Activated naive CD4-positive, alpha-beta T cell treated with anti-CD3 and anti-CD28 coated beads, Interleukin-2, amount 50 U/mL, for 16 hours (primary cell): ENCODE results near the gene PEAK1.
"Not testable (repeated sequence)": the region's sequence is repeated elsewhere in the genome, so short reads cannot be mapped to it uniquely, and the experiment has no call there.

ENCODE experiments used
- DNase-seq: peaks from one replicate; pipeline ENCODE4 v3.0.0-alpha.2; 2020

Gene PEAK1

GRCh38 chr15:77420610-77421369 is 886 bp upstream of the PEAK1 start, which contains the start of gene HMG20A:
TSS of gene HMG20A (plus strand) at chr15:77420888. CDS start at chr15:77458408, 37,520 bp downstream.
- peak; percentile 56 for DNase-seq

DNA sequence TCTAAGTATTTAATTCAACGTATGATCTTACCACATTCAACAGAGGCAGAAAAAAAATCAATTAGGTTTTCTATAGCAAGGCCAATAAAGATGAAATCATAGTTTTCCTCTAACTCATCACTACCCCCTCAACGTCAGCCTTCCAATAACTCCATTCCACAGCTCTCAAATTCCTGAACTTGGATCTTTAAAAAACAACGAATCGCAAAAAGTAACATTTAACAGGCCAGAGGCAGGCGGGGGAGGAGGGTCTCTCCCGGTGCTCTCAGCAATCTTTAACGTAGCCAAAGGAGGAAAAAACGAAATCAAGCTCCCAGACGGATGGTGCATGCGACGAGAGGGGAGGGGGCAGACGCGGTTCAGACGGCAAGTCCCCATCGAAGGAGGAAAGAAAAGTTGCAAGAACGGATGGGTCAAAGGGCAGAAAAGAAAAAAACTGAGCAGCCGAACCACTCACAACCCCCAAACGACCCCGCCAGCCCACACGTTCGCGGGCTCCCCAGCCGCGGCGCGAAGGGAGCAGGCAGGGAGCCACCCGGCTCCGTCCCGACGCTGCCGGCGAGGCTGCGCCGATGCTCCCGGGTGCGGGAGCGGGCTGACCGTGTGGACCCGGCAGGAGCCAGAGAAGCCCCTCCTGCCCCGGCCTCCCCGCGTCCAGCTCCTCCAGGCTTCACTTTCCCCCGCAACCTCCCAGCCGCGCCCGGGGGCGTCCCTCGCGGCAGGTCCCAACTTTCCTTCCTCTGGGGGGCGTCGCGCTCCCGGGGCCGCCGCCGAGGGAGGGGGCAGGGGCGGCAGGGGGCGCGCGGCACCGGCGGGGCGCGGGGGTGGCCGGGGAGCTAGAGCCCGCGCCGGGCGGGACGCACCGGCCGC is 703 bp downstream of the PEAK1 start:
- peak; percentile 71 for DNase-seq

- DNase-seq: no peak
Measured at GRCh38 chr15:77418391-77418965, 1.4 kb downstream of the PEAK1 start.

GRCh38 chr15:77417602-77418001 is 2.3 kb downstream of the PEAK1 start:
- DNase-seq: no peak

GRCh38 chr15:77416954-77417353 is 3.0 kb downstream of the PEAK1 start:
- DNase-seq: no peak

DNA sequence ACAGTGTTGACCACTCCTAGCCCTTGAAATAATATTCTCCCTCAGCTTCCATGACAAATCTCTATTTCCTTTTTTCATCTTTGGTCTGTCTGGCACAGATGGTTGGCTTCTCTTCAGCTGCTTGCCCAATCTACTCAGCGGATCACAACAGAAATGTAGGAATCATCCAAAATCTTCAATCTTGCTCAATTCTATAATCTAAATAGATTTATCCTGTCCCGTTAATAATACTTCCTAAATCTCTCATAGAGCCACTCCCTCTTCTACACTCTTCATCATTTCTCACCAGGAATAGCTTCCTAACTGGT is 3.8 kb downstream of the PEAK1 start:
- no peak for DNase-seq

DNA sequence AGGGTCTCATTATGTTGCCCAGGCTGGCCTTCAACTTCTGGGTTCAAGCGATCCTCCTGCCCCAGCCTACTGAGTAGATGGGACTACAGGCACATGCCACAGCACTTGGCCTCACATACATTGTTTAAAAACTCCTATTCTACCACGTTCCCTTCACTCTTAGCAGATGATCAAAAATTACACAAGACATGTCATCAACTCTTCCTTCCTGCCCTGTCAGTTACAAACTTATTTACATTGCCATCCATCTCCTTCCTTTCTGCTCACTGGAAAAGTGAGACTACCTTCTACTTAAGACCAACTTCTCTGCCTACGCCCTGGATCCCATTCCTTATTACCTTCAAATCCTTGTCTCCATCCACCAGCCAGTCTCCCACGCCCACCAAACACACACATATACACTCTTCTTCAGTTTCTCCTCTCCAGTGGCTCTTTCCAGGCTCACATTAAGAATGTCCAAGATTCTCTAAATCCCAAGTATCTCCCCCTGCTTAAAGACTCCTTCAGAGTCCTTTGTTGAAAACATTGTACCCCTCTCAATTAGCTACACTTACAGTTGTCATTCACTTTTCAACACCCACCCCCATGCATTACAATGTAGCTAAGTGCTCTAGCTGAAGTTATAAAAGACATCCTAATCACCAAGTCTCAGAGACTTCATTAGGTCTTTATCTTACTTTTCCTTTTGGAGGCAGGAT is 4.3 kb downstream of the PEAK1 start:
- no peak for DNase-seq

DNA sequence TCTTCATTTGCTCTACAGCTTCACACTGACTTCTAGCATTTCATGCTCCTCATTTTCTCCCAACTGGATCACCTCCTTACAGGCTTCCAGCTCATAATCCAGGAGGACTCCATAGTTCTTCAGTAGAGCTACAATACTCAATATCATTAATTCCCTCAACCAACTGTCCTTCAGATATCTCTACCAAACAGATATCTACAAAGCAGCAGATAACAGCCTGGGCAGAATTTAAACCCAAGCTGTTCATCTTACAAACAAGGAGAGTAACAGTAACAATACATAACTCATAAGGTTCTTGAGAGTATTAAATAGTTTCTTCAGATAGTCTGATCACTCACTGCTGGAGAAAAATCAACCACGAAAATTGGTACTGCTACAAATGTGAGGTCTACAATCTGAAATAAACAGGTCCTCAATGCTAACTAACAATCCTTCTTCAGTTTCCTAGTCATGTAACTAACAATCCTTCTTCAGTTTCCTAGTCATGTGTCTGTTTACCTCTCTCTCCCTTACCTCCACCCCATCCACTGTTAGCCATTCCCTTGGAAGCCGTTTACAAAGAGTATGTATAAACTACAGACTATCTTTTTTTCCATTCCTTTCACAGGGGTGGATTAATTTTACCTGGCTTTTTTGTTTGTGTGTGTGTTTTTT is 5.0 kb downstream of the PEAK1 start:
- DNase-seq: no peak

- no peak for DNase-seq
Measured at GRCh38 chr15:77413699-77414349, 6.1 kb downstream of the PEAK1 start.

DNA sequence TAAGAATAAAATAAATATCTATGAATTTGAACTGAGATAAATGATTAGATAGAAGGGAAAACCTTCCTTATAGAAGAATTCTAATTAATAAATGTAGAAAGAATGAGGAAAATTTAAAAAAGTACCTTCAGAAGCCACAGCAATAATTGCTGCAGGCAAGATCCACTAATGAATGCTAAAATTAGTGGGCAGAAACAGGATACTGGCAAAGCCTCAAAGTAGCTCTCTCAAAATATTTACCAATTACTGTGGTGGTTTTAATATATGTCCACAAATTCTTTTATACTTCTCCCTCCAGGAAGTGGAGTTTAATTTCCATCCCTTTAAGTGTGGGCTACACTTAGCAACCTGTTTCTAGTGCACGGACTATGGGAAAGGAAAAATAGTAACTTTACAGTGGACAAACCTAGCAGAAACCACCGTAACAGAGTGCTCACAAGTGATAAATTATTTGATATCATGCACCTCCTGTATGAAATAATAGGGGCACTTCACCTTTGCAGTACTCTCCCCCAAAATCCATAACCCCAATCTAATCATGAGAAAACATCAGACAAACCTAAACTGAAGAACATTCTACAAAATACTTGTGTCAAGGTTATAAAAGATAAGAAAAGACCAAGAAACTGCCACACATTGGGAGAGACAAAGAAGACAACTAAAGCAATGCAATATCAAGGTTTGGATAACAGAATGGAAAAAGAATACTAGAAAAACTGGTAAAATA is 6.8 kb downstream of the PEAK1 start:
- DNase-seq: no peak

DNA sequence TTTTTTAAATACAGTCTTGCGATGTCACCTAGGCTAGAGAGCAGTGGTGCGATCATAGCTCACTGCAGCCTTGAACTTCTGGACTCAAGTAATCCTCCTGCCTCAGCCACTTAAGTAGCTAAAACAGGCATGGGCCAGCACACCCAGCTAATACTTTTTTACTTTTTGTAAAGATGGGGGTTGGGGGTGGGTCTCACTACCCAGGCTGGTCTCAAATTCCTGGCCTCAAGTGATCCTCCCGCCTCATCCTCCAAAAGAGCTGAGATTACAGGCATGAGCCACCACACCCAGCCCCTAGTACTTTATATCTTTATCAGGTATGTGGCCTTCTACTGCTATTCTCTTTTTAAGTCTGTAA is 8.3 kb downstream of the PEAK1 start:
- no peak for DNase-seq

DNA sequence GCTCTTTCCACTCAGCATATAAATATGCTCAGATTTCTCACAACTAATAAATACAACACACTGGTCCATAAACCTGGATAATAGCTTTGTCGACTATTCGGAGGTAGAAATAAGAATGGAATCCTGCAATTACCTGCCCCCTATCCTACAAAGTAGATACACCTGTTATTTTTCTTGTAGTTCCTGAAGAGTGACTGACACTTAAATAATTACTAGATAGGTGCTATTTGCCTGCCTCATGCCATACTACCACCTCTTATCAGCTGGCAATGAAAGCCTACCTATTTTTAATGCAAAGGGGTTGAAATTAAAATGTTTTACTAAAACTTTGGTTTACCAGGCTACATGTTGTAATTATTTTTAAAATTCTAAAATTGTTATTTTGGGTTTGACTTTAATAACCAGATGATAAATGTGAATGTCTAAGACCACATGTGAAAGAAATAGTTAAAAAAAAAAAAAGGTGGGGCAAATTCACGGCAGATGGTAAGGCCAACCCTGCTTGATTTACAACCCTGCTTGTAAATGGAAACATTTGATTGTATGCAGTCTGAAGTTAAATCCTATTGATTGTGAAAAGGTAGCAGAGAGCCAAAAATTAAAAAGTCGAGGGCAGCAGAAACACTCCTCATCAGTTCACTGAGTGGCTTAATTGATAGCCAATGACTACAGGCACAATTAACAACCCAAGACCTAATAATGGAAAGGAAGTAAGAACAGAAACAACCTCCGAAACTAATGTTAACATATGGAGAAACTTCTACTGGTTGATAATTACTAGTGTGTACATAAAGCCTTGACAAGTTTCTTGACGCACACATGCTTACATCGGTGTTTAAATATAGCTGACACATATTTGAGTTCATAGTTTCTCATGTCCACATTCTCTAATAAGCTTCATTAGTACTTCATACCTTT is 8.9 kb downstream of the PEAK1 start:
- DNase-seq: no peak

- not testable (repeated sequence) for DNase-seq
Measured at GRCh38 chr15:77410157-77410500, 9.8 kb downstream of the PEAK1 start.

DNA sequence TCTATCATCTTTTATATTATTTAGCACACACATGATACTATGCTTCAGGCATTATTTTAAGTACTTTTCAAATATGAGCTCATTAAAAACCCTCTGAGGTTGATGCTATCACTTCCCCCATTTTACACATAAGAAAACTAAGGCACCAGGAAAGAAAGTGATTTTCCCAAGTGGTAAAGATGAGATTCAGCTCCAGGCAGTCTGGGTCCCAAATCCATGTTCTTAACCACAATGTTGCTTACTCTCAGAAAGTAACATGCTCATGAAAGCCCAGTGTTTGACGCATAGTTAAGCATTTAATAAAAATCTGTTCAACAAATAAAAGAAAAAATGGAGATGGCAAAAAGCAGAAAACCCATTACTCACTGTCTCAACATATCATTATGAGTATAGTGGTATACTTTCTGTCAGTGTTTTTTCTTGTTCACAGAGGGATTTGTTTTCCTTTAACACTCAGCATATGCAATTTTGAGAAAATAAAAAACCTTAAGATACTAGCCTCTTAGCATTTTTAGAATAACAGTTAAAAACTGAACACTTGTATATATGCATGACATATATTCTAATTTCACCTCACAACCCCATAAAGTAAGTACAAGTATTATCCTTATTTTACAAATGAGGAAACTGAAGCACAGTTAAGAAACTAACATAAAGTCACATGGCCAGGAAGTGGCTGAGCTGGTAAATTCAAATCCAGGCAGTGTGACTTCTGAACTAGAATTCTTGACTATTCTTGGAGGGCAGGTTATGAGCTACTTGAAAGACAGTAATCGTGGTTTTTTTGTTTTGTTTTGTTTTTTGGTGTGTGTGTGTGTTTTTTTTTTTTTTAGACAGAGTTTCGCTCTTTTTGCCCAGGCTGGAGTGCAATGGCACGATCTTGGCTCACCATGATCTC is 10.4 kb downstream of the PEAK1 start:
- DNase-seq: no peak

GRCh38 chr15:77406846-77407245 is 13.1 kb downstream of the PEAK1 start:
- no peak for DNase-seq

DNA sequence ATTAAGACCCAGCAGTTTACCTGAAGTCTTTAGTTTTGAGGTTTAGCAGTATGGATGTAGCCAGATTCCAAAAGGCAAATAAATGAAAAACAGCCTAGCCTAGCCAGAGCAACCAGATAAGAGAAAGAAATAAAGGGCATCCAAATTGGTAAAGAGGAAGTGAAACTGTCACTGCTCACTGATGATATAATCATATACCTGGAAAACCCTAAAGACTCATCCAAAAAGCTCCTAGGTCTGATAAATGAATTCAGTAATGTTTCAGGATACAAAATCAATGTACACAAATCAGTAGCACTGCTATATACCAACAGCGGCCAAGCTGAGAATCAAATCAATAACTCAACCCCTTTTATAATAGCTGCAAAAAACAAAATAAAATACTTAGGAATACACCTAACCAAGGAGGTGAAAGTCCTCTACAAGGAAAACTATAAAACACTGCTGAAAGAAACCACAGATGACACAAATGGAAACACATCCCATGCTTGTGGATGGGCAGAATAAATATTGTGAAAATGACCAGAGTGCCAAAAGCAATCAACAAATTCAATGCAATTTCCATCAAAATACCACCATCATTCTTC is 13.6 kb downstream of the PEAK1 start:
- DNase-seq: not testable (repeated sequence)

GRCh38 chr15:77402740-77403379 is 17.0 kb downstream of the PEAK1 start:
- no peak for DNase-seq

DNA sequence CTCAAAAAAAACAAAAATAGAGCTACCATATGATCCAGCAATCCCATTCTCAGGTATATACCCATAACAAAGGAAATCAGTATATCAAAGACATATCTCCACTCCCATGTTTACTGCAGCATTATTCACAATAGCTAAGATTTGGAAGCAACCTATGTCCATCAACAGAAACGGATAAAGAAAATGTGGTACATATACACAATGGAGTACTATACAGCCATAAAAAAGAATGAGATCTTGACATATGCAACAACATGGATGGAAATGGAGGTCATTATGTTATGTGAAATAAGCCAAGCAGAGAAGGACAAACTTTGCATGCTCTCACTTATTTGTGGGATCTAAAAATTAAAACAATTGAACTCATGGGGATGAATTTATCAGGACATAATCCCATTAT is 19.6 kb downstream of the PEAK1 start:
- no peak for DNase-seq

DNA sequence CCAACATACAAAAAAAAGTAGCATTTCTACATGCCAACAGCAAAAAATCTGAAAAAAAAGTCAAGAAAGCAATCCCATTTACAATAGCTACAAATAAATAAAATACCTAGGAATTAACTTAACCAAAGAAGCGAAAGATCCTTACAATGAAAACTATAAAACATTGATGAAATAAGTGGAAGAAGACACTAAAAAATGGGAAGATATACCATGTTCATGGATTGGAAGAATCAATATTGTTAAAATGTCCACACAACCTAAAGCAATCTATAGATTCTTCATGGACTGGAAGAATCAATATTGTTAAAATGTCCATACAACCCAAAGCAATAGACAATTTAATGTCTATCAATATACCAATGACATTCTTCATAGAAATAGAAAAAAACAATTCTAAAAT is 21.0 kb downstream of the PEAK1 start:
- DNase-seq: no peak
